Activated CD8-positive, alpha-beta memory T cell treated with anti-CD3 and anti-CD28 coated beads for 48 hours (primary cell): ENCODE data around the gene DSE.

Source experiments
- DNase-seq, 3 experiments: peaks; one replicate each; pipeline ENCODE4 v3.0.0-alpha.2; 2020; ENCODE audit warnings: low read depth in 2 of 3, low spot score in 2 of 3

The DSE gene

DNA sequence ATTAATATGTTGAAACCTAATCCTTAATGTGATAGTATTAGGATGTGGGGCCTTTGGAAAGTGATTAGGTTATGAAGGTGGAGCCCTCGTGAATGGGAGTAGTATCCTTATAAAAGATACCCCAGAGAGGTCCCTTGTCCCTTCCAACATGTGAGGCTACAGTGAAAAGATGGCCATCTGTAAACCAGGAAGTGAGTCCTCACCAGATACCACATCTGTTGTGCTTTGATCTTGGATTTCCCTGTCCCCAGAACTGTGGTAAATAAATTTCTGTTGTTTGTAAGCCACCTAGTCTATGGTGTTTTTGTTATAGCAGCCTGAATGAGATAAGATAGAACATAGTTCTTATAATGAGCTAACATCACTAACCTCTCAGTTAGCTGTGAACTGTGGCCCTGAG lies 73.8 kb downstream of the DSE start:
- DNase-seq = no peak

DNA sequence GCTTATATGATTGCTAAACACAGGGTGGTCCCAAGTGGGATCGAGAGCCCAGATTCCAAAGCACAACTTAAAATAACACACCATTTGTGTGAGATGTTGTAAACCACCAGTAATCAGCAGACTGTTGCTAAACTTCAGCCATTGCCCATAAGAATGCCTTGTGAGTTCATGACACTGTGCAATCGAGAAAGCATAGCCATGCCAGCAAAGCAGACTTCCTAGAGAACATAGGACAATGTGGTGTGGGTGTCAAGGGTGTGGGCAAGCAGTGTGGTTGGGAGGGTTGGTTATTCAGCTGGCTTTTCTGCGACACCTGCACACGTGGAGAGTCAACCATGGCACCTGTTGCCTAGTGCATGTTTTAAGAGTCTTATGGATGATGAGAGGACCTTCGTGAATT lies 74.4 kb downstream of the DSE start:
- no peak for DNase-seq

DNA sequence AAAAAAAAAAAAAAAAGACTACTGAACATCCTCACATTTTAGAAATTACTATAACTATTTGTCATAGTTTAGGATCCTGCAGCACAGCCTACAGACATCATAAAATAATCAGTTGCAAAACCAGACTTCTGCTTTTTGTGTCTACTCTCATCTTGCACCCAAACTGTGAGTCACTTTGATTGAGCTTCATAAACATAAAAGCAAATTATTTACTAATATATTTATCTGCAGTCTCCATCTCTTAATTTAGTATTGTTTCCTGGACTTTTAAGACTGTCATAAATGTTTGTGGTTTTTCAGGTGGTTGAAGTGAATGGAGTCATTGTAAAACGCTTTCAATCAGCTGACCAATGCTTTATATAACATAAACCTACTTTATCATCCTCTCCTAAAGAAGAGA lies 75.7 kb downstream of the DSE start:
- no peak for DNase-seq

DNA sequence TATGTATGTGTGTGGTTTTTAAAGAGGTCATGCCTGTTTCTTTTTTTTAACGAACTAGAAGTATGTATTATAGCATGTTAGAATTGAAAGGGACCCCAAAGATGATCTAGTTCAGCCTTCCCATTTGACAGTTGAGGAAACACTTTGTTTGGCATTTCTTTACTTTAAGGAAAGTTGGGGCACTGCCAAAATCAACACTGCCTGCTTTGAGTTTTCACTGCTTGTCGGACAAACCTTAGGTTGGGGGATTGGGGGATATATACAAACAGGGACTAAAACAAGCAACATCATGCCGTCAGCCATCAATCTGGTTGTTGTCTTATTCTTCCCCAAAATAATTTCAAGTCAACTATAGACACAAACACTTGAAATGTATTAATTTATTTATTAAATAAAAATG lies 76.3 kb downstream of the DSE start:
- no peak for DNase-seq

DNA sequence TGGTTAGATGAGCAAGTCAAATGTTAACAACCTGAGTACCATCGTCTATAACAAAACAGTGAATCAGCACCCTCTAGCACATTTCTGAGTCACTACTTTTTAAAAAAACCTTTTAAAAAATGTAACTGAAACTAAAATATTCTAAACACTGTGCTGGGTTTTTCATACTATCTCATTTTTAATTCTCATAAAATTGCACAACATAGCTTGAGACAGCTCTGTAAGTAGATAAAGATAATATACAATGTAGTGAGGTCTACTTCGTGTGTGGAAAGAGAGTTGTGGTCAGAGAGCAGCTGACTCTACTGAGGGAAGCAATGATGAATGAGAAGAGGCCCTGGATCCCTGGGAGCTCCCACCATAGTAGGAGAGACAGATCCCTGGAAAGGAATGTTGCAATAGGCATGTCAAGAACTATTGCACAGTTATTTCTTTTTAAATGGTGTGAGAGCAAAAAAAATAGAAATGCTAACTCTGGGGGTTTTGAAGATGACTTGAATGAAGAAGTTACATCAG lies 76.8 kb downstream of the DSE start:
- DNase-seq = no peak

DNA sequence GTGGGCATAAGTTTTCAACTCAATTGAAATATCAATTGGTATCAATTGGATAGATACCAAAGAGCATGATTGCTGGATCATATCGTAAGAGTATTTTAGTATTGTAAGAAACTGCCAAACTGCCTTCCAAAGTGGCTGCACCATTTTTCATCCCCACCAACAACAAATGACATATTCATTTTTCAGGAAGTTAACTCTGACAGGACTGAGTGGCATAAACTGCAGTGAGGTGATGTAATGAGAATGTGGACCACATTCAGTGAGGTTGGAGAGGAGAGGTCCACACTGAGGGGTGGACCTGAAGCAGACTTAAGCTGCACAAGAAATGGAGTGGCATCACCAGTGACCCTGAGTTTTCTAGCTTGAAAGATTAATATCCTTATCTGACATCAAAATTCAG lies 78.8 kb downstream of the DSE start:
- no peak for DNase-seq

DNA sequence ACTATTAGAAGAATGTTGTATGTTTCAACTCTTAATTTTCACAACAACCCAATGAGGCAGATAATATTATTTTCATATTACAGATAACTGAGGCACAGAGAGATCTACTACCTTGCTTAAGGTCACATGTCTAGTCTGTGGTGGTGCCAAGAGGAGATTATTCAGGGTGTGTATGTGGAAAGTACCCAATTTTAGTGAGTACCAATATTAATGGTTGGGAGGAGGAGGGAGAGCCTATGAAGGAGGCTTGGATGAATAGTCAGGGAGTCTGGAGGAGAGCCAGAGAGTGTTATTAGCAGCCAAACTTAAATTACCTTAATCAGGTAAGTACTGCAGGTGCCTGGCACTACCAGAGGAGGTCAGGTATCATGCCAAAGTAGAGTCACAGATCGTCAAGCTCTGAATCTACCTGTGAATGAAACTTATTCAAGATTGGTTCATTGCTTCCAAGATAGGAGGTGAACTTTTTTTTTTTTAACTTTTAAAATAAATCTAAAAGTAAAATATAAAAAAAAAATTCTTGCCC lies 79.5 kb downstream of the DSE start:
- DNase-seq = no peak

DNA sequence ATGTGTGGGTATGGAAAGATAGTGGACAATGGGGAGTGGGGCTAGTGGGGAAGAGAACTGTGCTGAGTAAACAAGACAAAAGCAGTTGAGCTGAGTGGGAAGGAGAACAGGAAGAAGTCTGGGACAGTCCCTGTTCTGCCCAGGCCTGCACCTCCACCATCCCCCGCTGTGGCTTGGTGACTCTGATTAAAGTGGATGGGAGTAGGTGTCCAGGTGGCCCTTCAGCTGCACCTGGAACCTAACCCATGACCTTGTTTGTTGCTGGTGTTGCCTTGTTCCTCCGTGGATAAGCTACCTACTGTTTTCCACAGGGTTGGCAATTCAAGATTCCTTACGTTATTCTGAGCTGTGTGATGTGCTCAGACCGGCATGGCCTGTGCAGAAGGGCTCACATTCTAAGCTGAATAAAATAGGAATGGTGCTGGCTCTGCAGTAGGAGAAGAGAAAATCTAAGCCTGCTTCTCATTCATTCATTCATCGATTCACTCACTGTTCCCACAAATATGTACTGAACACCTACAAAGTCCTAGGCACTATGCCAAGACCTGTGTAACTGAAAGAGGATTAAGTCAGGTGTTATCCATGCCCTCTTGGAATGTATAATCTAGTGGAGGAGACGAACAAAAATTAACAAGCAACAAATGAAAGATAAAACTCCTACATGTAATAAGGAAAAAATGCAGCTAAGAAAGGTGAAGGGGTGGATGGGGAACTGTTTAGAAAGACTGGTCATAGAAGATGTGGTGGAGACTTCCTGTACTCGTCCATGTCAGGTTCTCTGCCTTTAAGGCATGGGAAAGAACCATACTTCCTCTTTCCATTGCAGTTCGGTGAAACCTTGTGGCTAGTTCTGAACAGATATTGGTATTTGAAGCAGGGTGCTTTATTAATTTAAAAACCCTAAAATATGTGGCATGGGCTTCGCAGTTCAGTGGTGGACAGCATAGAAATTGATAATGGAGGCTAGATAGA lies 80.3 kb downstream of the DSE start:
- DNase-seq = no peak

DNA sequence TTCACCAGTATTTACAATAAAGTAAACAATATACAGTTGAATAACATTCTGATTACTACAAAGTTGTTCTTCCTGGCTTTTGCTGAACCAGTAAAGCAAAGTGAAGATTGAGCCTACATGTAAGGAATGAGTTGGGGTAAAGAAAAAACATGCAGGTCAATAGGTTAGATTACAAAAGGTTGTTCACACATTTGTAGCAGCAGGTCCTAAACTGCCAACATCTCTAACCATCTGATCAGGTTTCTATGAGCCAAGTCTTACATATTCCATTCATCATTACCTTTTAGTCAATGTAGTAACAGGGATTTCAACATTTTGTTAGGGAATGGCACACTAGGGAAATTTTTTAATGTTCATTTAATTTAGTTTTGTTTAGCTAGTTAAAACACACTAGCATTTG lies 81.2 kb downstream of the DSE start:
- DNase-seq = no peak

DNA sequence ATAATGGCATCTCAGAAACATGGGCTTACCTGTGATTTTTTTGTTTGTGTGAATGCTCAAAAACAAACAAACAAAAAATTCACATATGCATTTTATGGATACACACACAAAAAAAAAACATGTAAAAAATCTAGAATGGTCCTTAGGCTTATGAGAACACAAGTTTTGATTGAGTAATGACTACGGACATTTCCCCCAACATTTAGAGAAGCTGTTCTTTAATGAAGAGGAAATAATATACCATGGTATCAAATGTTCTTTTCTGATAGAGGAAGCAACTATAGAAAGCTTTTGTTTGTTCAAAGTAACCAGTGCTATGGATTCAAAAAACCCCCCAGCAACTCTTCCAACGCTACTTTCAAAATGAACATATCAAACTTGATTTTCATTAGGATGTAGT lies 81.8 kb downstream of the DSE start:
- DNase-seq = no peak

DNA sequence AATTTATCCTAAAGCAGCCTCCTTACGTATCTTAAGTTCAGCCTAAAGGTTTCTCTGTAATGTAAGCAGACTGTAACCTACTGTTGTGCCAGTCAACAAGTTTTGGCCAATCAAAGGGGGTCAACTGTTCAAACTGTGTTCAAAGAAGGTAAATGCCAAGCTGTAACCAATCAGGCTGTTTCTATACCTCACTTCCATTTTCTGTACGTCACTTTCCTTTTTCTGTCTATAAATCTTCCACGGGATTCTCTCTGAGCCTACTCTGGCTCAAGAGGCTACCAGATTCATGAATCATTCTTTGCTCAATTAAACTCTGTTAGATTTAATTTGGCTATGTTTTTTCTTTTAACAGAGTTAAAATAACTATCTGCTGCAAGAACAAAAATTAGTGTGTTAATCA lies 85.4 kb downstream of the DSE start:
- DNase-seq = no peak

DNA sequence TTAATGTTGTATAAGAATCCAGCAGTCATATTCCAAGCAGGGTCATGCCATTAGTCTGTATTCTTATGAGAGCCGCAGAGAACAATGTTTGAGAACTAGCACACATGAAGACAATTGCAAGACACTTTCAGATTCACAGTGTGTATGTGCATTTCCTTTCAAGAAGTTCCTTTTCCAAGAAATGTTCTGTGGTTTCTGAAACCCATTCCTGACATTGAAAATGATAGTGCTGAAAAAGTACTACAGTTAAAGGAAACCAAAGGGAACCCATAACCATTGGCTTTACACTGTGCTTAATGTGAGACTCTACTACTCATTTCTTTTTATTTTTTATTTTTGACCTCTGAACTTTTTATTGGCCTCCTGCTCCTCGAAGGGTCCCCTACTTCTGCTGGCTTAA lies 86.2 kb downstream of the DSE start:
- DNase-seq = no peak

DNA sequence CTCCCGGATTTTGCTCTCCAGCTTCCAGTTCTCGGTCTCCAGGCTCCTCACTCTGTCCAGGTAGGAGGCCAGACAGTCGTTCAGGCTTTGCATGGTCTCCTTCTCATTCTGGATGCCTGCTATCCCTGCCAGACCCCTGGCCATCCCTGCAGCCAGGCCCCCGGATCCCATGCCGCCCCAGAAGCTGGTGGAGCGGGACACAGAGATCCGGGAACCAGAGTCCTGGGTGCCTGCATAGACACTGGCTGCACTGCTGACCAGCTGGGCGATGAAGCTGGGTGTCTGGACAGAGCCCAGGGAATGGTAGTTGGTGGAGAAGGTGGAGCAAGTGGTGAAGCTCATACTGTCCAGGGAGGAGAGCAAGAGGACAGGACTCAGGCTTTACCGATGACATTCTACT lies 87.5 kb downstream of the DSE start:
- DNase-seq = no peak

DNA sequence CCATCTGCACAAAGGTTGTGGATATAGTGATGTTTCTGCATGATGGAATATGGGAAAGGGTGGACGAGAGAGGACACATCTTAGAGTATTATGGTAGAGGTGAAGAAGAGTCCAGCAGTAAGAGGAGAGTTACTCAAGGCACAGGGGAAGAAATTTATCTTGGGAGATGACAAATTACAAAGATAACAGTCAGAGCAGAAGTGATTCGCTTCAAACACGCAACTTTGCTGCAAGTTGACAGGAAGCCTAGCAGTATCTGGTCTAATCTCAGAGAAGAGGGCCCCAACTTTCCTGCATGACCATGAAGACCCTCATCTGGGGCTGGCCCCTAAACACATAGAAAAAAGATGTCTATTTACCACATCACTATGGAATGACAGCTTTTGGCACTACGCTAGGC lies 89.2 kb downstream of the DSE start:
- no peak for DNase-seq

DNA sequence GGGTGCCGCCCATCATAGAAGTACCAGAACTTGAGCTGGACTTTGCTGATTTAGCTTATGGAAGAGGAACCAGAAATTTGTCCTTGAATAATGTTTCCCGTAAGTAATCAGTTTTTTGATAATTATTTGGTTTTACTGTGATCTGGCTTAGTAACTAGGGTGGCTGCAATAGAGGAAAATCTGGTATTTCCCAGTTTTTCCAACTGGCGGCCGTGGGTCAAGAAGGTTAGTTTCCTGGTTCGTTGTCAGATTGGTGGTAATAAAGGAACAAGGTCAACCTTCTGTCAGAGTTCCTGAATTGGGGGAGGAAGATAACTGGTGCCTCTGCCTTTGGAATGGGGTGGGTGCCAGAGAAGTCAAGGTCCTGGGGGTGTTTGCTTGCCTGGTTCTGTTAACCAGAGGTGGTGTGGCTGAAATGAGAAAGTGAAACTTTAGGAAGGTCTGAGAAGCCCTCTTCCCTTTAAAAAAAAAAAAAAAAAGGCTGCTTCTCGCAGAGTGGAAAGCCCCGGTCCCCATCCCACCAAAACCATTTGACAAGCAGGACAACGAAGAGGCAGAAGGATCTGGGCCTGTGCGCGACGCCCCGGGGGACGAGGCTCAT lies 90.7 kb downstream of the DSE start, which contains the start of gene CALHM6:
TSS of gene CALHM6 (plus strand) at position 45 of the 601 bp plus-strand sequence. CDS start at position 600, 555 bp downstream.
- DNase-seq = no peak

DNA sequence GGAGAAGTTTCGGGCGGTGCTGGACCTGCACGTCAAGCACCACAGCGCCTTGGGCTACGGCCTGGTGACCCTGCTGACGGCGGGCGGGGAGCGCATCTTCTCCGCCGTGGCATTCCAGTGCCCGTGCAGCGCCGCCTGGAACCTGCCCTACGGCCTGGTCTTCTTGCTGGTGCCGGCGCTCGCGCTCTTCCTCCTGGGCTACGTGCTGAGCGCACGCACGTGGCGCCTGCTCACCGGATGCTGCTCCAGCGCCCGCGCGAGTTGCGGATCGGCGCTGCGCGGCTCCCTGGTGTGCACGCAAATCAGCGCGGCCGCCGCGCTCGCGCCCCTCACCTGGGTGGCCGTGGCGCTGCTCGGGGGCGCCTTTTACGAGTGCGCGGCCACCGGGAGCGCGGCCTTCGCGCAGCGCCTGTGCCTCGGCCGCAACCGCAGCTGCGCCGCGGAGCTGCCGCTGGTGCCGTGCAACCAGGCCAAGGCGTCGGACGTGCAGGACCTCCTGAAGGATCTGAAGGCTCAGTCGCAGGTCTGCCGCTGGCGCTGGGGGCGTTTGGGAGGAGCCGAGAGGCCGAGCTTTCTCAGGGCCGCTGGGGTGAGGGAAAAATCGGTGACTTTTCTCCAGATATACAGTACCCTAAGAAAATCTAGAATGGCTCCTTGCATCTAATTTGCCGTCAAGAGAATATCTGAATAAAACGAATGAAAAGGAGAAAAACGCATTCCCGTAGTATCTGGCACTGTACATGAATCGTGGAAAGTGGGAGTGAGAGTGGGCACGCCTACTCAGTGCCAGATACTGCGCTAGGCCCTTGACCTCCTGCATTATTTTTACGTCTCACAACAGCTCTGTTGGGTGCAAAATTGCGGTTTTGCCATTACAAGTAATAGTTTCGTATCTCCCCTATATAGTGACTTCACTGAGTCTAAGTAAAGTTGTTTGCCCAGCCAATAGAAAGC lies 91.5 kb downstream of the DSE start:
- peak; percentile 3 to 28 (median 23) for DNase-seq

DNA sequence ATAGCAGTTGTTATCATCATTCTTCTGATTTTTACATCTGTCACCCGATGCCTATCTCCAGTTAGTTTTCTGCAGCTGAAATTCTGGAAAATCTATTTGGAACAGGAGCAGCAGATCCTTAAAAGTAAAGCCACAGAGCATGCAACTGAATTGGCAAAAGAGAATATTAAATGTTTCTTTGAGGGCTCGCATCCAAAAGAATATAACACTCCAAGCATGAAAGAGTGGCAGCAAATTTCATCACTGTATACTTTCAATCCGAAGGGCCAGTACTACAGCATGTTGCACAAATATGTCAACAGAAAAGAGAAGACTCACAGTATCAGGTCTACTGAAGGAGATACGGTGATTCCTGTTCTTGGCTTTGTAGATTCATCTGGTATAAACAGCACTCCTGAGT lies 92.6 kb downstream of the DSE start:
- no peak for DNase-seq

DNA sequence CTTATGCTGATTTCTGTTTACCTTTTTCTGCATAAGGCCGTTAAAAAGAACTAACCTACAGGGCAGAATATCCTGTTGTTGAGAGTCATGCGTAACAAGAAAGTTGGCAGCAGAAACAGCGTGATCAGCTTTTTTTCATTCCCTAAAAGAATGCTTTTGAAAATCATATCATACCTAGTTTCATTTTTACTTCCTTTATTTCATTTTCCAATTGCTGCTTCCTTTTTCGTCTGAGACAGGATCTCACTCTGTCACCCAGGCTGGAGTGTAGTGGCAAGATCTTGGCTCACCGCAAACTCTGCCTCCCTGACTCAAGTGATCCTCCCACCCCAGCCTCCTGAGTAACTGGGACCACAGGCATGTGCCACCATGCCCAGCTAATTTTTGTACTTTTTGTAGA lies 94.5 kb downstream of the DSE start:
- no peak for DNase-seq

DNA sequence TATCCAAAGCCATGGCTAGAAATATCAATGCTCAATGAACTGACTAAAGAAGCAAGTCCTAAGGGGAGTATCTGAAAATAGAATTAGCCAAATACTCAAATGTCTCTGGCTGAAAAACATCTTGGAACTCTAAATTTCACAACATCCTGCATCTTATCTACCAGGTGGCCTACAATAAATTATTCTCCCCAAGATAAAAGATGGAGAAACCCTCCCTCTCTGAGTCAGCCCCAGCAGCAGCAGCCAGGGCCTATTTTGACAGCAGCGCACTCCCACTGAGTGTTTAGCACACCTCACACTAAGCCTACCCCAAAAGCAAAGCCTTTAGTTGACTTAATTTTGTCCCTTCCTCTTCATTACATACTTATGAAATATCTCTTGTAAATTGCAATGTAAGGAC lies 96.3 kb downstream of the DSE start:
- DNase-seq = no peak

DNA sequence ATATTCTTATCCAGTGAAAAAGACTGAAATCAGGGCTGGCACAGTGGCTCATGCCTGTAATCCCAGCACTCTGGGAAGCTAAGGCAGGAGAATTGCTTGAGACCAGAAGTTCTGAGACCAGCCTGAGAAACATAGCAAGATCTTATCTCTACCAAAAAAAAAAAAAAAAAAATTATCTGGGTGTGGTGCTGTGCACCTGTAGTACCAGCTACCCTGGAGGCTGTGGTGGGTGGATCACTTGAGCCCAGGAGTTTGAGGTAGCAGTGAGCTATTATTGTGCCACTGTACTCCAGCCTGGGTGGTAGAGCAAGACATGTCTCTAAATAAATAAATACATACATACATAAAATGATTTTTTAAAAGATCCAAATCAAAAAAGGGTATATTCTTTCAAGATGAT lies 96.8 kb downstream of the DSE start:
- DNase-seq = no peak

DNA sequence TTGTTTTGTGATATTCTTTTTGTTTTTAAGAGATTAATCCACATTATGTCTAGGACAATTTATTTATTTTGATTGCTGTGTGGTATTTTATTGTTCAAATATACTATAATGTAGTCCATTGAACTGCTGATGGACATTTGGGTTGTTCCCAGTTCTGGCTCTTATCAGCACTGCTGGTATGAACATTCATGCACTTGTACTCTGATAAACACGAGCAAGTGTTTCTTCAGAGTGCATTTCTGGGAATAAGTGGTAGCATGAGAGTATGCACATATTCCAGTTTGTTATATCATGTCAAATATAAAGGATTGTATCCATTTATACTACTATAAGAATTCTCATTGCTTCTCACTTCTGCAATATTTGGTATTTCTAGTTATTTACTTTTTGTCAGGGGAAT lies 97.5 kb downstream of the DSE start:
- no peak for DNase-seq
